Spinal cord (tissue), 10 donors: Measurements from ENCODE around the gene NEU4. TPM values are rescaled to one million over a fixed set of nuclear protein-coding genes. Genes with fewer than 3 reads are reported as not detected.
A peak's percentile ranks its signal among the peaks of the same experiment; 100 is the strongest.
"Not testable (repeated sequence)": the region's sequence is repeated elsewhere in the genome, so short reads cannot be mapped to it uniquely, and the experiment has no call there.

Experiments
- DNase-seq, 6 donors: peaks; one replicate each; pipeline versions ENCODE4 v3.0.0 to v3.0.0-alpha.2; 2013 to 2015; ENCODE audit warnings: low spot score in 6 of 6, low read depth in 4 of 6
- H3K27ac ChIP-seq: one replicate; pipeline ENCODE4 v1.5.1; 2013; ENCODE audit warnings: low read depth, low read length, control low read depth
- H3K27me3 ChIP-seq: one replicate; pipeline ENCODE4 v1.6.1; 2013; ENCODE audit warnings: low read length; ENCODE audit not compliant: control insufficient read depth, insufficient read depth
- H3K36me3 ChIP-seq: one replicate; pipeline ENCODE4 v1.6.1; 2013; ENCODE audit warnings: low read length; ENCODE audit not compliant: control insufficient read depth, insufficient read depth
- H3K4me1 ChIP-seq: one replicate; pipeline ENCODE4 v1.6.1; 2013; ENCODE audit warnings: low read length; ENCODE audit not compliant: control insufficient read depth, insufficient read depth
- H3K4me3 ChIP-seq: one replicate; pipeline ENCODE4 v1.5.1; 2013; ENCODE audit warnings: low read depth, low read length, control low read depth
- H3K9me3 ChIP-seq: one replicate; pipeline ENCODE4 v1.6.1; 2013; ENCODE audit warnings: low read length; ENCODE audit not compliant: control insufficient read depth, insufficient read depth
- WGBS: methylation state at CpG from one replicate; pipeline ENCODE4 v1.1.5; 2013; ENCODE audit warnings: missing lambda C conversion rate; ENCODE audit not compliant: insufficient coverage; 5-methylcytosine and 5-hydroxymethylcytosine counted together
- polyA plus RNA-seq, 2 donors: library from polyadenylated mRNA; unstranded; fragments of 120-200 nt; gene quantifications; one replicate each; pipeline ENCODE4 v1.2.1, GENCODE V29; 2013; ENCODE audit not compliant: insufficient read length in 2 of 2
- total RNA-seq, 2 donors: library from RNA; depleted of rRNA in 1 of 2; stranded (reverse); fragments of 120-200 nt in 1 of 2; fragments of >200 nt in 1 of 2; gene quantifications; one replicate each; pipeline versions ENCODE4 v1.2.3 to v1.2.4, GENCODE V29; 2013 to 2014
- donor health status: healthy.

Gene NEU4
- total and polyA plus RNA-seq, 4 donors: 1.2 to 8.3 (median 4.7) TPM

DNA sequence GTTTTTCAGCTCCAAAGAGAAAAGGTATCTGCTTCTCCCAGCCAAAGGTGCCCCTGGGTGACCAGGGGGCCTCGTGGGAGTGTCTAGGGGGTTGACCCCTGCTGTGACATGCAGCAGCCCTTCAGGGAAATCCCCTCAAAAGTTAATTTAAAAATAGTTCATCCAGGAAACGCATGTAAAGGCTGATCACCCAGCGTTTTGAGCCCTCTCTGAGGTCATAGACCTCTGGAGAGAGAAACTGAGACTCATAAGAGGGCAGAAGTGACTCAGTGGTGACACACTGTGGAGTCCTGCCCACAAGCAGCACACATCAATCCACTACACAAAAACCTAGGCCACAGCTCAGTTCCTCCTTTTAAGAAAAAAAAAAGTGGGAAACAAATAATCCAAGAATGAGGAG is 20.4 kb upstream of the NEU4 start:
- Histone ChIP-seq H3K9me3 (no peaks in the 10 kb centered on the region), H3K27ac (no peak overlapping the region), H3K36me3 (no peaks in the 10 kb centered on the region), H3K4me1 (no peaks in the 10 kb centered on the region), H3K27me3 (no peaks in the 10 kb centered on the region), H3K4me3 (no peak overlapping the region)
- DNase-seq: no peak
- no CpG with 5 or more reads among the region's 3 CpGs for WGBS

DNA sequence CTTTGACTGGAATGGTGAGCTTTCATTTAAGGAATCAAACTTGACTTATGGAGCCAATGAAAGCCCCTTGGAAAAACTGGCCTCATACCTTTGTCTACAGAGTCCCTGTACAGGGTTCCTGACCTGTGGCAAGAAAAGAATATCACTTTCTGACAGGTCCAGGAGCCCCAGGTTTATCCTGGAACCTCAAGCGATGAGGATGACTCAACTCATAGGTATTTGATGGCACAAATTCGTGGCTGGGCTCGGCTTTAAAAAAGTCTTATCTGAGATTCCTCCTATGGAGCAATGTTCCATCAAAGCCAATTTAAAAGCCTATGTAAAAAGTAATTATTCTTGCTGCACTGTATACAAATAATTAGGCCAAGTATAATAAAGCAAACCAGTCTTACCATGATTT is 17.6 kb upstream of the NEU4 start:
- WGBS: no CpG with 5 or more reads among the region's 3 CpGs
- H3K36me3 ChIP-seq, DNase-seq: not testable (repeated sequence)

DNA sequence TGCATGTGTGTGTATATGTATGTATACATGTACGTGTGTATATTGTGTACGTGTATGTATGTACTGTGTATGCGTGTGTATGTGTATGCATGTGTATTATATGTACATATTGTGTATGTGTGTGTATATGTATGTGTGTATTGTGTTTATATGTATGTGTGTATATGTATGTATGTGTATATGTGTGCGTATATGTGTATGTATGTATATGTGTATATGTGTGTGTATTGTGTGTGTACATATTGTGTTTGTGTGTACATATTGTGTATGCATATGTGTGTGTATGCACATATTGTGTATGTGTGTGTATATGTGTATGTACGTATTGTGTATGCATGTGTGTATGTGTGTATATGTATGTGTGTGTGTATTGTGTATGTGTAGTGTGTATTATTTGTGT is 15.6 kb upstream of the NEU4 start:
- WGBS: 88% methylated on average over 5 of the region's 5 CpGs
- Histone ChIP-seq H3K4me3 (no peak overlapping the region), H3K27me3 (no peaks in the 10 kb centered on the region), H3K9me3 (no peaks in the 10 kb centered on the region), H3K36me3 (no peaks in the 10 kb centered on the region), H3K27ac (no peak overlapping the region), H3K4me1 (peaks cover 8% of the 10 kb centered on the region)
- DNase-seq: no peak

More for the DNA sequence above, 17.6 kb upstream of the NEU4 start:
- H3K27me3 ChIP-seq, H3K4me3 ChIP-seq, H3K4me1 ChIP-seq, H3K9me3 ChIP-seq, H3K27ac ChIP-seq: not testable (repeated sequence)

DNA sequence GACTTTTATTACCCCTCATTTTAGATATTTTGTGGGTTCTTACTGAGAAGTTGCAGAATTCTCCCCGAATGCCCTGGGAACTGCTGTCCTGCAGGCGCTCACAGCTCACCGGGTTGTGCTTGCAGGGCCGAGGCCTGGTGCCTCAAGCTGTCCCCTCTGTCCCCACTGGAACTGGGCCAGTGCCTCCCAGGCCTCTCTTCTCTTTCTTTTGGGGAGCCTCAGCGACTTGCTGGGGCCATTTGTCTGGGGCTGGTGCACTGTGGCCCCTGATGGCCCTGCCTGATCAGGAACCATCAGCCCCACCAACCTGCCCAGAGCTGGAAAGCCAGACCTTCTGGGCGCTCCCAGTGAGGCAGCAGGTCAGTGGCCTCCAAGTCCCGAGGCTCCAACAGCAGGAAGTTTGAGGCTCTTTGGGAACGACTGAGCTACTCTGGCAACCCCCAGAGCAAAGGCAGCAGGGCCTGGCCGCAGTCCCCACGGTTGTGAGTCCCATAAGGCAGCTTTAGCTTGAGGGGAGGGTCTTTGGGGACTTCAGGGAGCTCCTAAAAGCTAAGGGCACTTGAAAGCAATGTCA is 14.7 kb upstream of the NEU4 start:
- Histone ChIP-seq H3K4me1 (peaks cover 9% of the 10 kb centered on the region), H3K9me3 (no peaks in the 10 kb centered on the region), H3K4me3 (no peak overlapping the region), H3K27ac (no peak overlapping the region), H3K36me3 (no peaks in the 10 kb centered on the region), H3K27me3 (no peaks in the 10 kb centered on the region)
- DNase-seq: no peak
- WGBS: 81% methylated on average over 9 of the region's 10 CpGs

DNA sequence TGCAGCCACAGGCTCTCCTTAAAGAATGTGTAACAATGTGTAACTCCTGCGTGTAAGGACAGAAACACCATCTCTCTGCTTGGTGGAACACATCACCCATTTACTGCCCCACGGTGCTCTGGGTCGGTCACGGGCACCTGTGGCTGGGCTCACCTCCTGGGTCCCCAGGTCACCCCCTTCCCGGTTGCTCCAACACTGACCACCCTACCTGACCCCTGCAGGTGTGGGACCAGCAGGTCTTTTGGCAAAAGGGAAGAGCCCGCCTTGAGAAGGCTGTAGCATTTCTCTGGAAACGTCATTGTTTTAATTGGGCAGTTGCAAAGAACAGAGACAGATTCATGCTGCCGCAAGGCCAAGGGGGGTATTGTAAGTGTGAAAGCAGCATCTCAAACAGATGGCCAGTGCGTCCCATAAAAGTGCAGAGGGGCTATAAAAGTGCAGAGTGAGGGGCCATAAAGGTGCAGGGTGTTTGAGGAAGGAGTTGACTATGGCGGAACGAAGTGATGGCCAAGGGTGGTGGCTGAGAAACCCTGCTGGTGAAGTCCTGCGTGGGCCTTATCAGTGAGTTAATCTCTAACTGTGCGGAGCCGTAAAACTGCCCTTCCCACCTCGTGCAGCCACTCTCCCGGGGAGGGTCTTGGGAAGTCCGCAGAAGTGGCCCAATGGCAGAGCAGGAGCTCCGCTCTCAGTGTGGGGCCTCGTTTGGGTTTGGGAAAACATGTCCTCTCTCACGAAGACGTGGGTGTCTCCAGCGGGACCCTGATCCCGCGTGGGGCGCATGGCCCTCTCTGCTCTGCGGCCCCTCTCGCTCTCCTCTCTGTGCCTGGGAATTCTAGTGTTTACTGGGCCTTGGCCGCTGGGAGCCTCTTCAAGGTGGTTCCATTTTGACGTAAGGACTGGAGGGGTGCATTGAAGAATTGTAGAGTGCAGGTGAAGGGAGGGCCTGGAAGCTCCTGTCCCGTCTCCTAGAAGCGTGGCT is 13.7 kb upstream of the NEU4 start:
- no peaks in the 10 kb centered on the region for H3K36me3 ChIP-seq
- DNase-seq: no peak
- H3K4me3 ChIP-seq: no peak overlapping the region
- 69% methylated on average over 31 of the region's 31 CpGs for WGBS
- no peak overlapping the region for H3K27ac ChIP-seq
- peaks cover 9% of the 10 kb centered on the region for H3K4me1 ChIP-seq
- no peaks in the 10 kb centered on the region for H3K9me3 ChIP-seq
- no peaks in the 10 kb centered on the region for H3K27me3 ChIP-seq

DNA sequence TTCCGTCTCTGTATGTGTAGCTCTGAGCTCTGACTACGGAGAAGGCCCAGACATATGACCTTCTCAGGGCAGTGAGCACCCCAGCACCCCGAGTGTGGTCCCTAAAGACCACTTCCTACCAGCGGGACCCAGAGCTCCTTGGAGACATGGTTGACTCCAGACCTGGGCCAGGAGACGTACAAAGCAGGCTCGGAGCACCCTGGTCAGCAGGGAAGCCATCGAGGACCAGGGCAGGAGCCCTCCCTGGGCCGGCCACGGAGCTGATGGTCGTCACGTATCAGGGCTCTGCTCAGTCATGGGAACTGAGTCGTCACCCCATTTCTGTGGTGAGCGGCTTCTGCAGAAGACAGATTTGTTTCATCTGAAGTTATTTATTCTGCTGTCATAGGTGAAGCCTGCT is 12.8 kb upstream of the NEU4 start:
- Histone ChIP-seq H3K36me3 (no peaks in the 10 kb centered on the region), H3K9me3 (no peaks in the 10 kb centered on the region), H3K27ac (no peak overlapping the region), H3K27me3 (no peaks in the 10 kb centered on the region), H3K4me1 (peaks cover 9% of the 10 kb centered on the region), H3K4me3 (no peak overlapping the region)
- peak in 1 of 6 donors; percentile 0 for DNase-seq
- WGBS: 97% methylated on average over 13 of the region's 13 CpGs

DNA sequence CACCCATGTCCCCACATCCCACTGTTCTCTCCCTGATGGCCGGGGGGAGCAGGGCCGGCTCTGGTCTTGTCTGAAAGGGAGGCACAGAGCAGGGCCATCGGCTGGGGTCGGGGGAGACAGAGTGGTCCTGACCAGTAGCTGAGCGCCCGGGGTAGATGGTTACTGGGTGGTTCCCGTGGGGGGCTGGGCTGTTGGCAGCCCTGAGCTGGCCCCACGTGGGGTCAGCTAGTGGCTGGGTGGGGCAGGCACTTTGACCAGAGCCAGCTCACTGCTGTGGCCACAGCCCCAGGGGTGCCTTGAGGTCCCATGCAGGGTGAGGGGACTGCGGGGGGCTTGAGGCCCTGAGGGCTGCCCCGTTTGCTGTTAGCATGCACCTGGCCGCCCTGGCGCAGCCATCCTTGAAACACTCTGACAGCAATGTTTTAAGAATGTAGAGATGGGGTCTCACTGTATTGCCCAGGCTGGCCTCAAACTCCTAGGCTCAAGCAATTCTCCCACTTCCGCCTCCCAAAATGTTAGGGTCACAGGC is 12.3 kb upstream of the NEU4 start:
- no peak for DNase-seq
- WGBS: 92% methylated on average over 13 of the region's 13 CpGs

DNA sequence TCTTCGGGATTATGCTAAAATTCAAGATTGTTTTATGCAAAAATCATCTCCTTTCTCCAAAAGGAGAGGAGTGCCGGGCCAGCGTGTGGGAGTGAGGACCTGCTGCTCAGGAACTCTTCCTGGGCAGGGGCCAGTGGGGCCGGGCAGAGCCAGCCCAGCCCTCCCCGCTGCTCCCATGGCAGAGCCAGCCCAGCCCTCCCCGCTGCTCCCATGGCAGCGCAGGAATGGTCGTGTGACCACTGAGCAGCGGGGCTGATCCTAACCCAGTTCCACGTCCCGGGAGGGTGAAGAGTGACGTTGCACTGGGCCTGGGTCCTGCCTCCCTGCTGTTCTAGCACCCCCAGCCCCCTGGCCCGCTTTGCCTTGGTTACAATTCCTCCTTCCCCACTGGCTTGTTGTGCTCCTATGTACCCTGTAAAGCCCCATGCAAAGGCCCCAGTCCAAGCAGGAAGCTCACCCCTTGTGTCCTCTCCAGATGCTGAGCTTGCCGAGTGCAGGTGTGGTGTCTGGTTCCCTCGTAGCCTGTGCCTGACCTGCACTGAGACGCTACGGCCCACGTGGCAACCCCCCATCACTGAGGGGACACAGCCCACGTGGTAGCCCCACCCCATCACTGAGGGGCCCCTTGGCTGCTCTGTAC is 11.4 kb upstream of the NEU4 start:
- H3K4me1 ChIP-seq: peaks cover 9% of the 10 kb centered on the region
- 74% methylated on average over 18 of the region's 19 CpGs for WGBS
- H3K36me3 ChIP-seq: no peaks in the 10 kb centered on the region
- no peaks in the 10 kb centered on the region for H3K27me3 ChIP-seq
- H3K27ac ChIP-seq: no peak overlapping the region
- H3K4me3 ChIP-seq: no peak overlapping the region
- no peaks in the 10 kb centered on the region for H3K9me3 ChIP-seq
- no peak for DNase-seq

More for the DNA sequence above, 12.3 kb upstream of the NEU4 start:
- no peaks in the 10 kb centered on the region for H3K27me3 ChIP-seq
- H3K9me3 ChIP-seq: no peaks in the 10 kb centered on the region
- no peaks in the 10 kb centered on the region for H3K36me3 ChIP-seq
- H3K4me3 ChIP-seq: no peak overlapping the region
- H3K4me1 ChIP-seq: peaks cover 9% of the 10 kb centered on the region
- no peak overlapping the region for H3K27ac ChIP-seq

DNA sequence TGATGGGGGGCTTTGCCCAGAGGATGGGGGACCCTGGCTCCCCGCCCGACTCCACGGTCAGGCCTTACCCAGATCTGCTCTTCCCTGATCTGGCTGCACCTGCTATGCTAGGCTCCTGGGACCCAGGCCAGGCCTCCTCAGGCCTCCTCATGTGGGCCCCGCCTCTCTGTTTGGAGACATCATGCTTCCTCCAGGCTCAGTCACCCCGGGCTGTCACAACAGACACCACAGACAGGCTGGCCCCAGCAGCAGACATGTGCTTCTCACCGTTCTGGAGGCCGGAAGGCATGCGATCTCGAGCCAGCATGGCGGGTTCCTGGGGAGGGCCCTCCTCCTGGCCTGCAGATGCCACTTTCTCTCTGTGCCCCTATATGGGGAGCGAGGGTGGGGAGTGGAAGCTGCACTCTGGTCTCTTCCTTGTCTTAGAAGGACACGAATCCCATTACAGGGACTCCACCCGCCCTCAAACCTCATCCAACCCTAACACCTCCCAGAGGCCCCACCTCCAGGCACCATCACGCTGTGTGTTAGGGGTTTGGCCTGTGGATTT is 10.8 kb upstream of the NEU4 start:
- 78% methylated on average over 9 of the region's 14 CpGs for WGBS
- H3K4me1 ChIP-seq: peaks cover 15% of the 10 kb centered on the region
- H3K4me3 ChIP-seq: no peak overlapping the region
- H3K9me3 ChIP-seq: no peaks in the 10 kb centered on the region
- peak in 1 of 6 donors; percentile 3 for DNase-seq
- peaks cover 3% of the 10 kb centered on the region for H3K27me3 ChIP-seq
- H3K27ac ChIP-seq: no peak overlapping the region
- no peaks in the 10 kb centered on the region for H3K36me3 ChIP-seq
